ENCODE results near the gene WBP2. TPM values are rescaled to one million over a fixed set of nuclear protein-coding genes. Genes with fewer than 3 reads are reported as not detected.
A peak's percentile ranks its signal among the peaks of the same experiment; 100 is the strongest.

The WBP2 gene
- total RNA-seq, 1 experiment from 2014 or later = 72.3 TPM

DNA sequence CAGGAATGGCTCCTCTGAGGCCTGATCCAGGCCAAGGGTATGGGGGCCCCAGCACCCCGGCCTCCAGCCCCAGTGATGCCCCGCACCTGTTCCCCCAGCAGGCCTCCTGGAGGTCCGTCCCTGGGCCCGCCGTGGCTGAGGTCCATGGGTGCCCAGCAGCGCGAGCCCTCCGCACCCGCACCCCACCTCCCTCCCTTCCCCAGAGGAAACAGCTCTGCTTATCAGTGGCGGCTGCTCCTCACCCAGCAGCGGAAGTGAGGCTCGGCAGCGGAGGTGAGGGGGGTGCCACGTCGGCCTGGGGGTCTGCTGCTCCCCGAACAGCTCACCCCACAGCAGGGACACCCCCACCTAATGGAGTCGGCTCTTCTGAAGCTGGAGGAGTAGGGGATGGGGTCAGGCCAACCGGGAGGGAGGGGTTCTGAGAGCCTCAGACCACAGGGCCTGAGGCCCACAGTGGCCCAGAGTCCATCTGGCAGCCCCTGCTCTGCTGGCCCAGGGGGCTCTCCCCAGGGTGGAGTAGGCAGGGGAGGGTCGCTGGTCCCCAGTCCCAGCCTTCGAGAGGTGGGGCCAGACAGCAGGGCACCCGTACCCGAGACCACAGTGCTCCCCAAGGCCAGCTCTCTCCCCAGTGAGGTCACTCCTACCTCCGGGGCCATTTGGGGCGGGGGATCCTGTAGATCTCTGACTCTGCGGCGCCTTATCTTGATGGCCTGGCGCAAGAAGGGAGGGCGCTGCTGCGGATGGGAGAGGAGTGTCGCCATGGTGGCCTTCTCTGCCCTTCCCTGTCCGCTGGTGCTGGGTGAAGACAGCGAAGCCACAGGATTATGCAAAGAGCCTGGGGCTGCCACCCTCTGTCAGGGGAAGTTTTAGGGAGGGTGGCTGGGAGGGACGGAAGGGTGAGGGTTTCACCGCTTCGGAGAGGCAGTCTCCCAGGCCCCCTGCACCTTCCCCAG, 11.3 kb downstream of the WBP2 start, which contains the start of gene UNC13D:
TSS of gene UNC13D (minus strand) at position 828 of the 953 bp plus-strand sequence. CDS start at position 761, 67 bp downstream.
- peak in 1 of 2 experiments; percentile 25 for DNase-seq
- no peak within 1 kb of the TSS for H3K4me3 ChIP-seq (ENCODE audit: low read depth, low read length)
- no peaks in the 10 kb centered on the region for H3K27me3 Mint-ChIP-seq (ENCODE audit: insufficient read depth, unreplicated experiment)
- H3K9me3 Mint-ChIP-seq (ENCODE audit: unreplicated experiment) = no peaks in the 10 kb centered on the region
- H3K9me3 ChIP-seq = no peaks in the 10 kb centered on the region
- BruUV-seq (replicated peaks) = no TSS peak
- intact Hi-C loops (cut with micrococcal nuclease; ENCODE audit: unreplicated experiment) = no loop called here
- CTCF ChIA-PET = interaction anchor here (0.6 to 1.2 kb wide), 4 partner anchors 11 to 79 kb away, joined by 3 to 5 read pairs (median 3); partner anchors contain the start of genes GALK1 and WBP2
- peaks cover 17% of the 10 kb centered on the region for H3K36me3 Mint-ChIP-seq (ENCODE audit: insufficient read depth, unreplicated experiment)
- H3K27ac Mint-ChIP-seq (ENCODE audit: unreplicated experiment) = peak within 1 kb of the TSS; percentile 93
- no peaks in the 10 kb centered on the region for H3K27me3 ChIP-seq (replicated peaks; ENCODE audit: control insufficient read depth, insufficient read depth, low read length)
- POLR2A ChIA-PET = interaction anchor here (2.5 to 3.7 kb wide), 2 partner anchors 11 to 64 kb away, joined by 15 to 30 read pairs; partner anchors contain the start of gene WBP2
- peaks cover 41% of the 10 kb centered on the region for H3K4me1 ChIP-seq
- peaks cover 5% of the 10 kb centered on the region for H3K36me3 ChIP-seq (ENCODE audit: control insufficient read depth, insufficient read depth, low read length)
- TF ChIP-seq, protein P1, sequence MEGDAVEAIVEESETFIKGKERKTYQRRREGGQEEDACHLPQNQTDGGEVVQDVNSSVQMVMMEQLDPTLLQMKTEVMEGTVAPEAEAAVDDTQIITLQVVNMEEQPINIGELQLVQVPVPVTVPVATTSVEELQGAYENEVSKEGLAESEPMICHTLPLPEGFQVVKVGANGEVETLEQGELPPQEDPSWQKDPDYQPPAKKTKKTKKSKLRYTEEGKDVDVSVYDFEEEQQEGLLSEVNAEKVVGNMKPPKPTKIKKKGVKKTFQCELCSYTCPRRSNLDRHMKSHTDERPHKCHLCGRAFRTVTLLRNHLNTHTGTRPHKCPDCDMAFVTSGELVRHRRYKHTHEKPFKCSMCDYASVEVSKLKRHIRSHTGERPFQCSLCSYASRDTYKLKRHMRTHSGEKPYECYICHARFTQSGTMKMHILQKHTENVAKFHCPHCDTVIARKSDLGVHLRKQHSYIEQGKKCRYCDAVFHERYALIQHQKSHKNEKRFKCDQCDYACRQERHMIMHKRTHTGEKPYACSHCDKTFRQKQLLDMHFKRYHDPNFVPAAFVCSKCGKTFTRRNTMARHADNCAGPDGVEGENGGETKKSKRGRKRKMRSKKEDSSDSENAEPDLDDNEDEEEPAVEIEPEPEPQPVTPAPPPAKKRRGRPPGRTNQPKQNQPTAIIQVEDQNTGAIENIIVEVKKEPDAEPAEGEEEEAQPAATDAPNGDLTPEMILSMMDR (IDR thresholded peaks at IDR 0.05; ENCODE audit: insufficient read depth in 1 of 2, low read depth in 1 of 2, low read length in 1 of 2, severe bottlenecking in 1 of 2, unreplicated experiment in 1 of 2) = no peak
- H3K4me3 Mint-ChIP-seq (ENCODE audit: unreplicated experiment) = no peak within 1 kb of the TSS
- H3K4me1 Mint-ChIP-seq (ENCODE audit: low read depth, unreplicated experiment) = peaks cover 26% of the 10 kb centered on the region

DNA sequence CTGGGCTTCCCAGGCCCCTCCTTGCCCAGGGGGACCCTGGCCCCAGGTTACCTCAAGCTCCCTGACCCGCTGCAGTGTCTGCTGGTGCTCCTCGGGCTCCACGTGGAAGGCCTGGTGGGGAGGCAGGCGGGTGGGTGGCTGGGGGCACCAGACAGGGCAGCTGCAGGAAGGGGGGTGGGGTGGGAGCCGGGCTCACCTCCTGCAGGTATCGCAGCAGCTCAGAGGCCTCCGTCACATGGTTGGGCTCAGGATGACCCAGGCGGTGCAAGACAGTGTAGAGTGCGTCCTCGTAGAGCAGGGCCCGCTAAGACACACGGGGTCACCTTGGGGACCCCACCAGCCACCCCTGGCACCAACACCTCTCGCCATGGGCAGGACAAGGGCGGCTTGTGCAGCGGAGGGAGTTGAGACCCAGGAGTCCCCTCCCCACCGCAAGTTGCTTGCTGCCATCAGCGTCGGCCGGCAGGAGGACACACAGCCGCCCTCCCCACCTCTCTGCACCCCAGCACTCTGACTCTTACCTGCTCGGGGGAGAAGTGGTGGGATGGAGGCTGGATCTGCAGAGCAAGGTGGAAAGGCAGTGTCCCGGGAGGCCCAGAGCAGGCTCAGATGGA, 12.1 kb downstream of the WBP2 start:
- no peak overlapping the region for H3K27ac Mint-ChIP-seq (ENCODE audit: unreplicated experiment)
- no peak overlapping the region for H3K4me3 Mint-ChIP-seq (ENCODE audit: unreplicated experiment)
- H3K27me3 Mint-ChIP-seq (ENCODE audit: insufficient read depth, unreplicated experiment) = no peaks in the 10 kb centered on the region
- no TSS peak for BruUV-seq (replicated peaks)
- no peaks in the 10 kb centered on the region for H3K9me3 Mint-ChIP-seq (ENCODE audit: unreplicated experiment)
- CTCF ChIA-PET = interaction anchor here (1.1 to 1.2 kb wide), 3 partner anchors 12 to 78 kb away, joined by 3 to 5 read pairs (median 3); partner anchors contain the start of genes GALK1 and WBP2
- intact Hi-C loops (cut with micrococcal nuclease; ENCODE audit: unreplicated experiment) = no loop called here
- DNase-seq = no peak
- no peaks in the 10 kb centered on the region for H3K9me3 ChIP-seq
- TF ChIP-seq, protein P1 (IDR thresholded peaks at IDR 0.05; ENCODE audit: insufficient read depth in 1 of 2, low read depth in 1 of 2, low read length in 1 of 2, severe bottlenecking in 1 of 2, unreplicated experiment in 1 of 2) = no peak
- peaks cover 17% of the 10 kb centered on the region for H3K36me3 Mint-ChIP-seq (ENCODE audit: insufficient read depth, unreplicated experiment)
- POLR2A ChIA-PET = no interaction called here
- peaks cover 41% of the 10 kb centered on the region for H3K4me1 ChIP-seq
- peaks cover 21% of the 10 kb centered on the region for H3K4me1 Mint-ChIP-seq (ENCODE audit: low read depth, unreplicated experiment)
- no peak overlapping the region for H3K4me3 ChIP-seq (ENCODE audit: low read depth, low read length)
- H3K27me3 ChIP-seq (replicated peaks; ENCODE audit: control insufficient read depth, insufficient read depth, low read length) = no peaks in the 10 kb centered on the region
- H3K36me3 ChIP-seq (ENCODE audit: control insufficient read depth, insufficient read depth, low read length) = peaks cover under 1% of the 10 kb centered on the region

DNA sequence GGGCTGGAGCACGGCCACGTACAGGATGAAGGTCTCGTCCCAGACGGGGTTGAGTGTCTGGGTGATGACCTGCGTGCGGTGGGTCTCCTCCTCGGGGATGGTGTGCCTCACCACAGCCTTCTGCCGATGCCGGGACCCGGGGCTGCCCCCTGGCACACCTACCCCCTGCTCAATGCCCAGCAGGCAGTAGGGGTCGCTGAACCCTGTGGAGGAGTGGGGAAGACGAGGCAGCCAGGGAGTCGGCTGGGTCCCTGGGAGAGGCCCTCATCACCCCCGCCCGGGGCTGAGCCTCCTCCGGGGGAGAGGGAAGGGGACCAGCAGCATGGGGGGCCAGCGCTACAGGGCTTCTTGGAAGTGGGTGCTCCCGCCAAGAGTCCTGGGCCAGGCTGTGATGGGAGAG, 12.7 kb downstream of the WBP2 start:
- intact Hi-C loops (cut with micrococcal nuclease; ENCODE audit: unreplicated experiment) = no loop called here
- peak overlapping the region; percentile 36 for H3K27ac Mint-ChIP-seq (ENCODE audit: unreplicated experiment)
- no peak for DNase-seq
- H3K27me3 ChIP-seq (replicated peaks; ENCODE audit: control insufficient read depth, insufficient read depth, low read length) = no peaks in the 10 kb centered on the region
- no peaks in the 10 kb centered on the region for H3K27me3 Mint-ChIP-seq (ENCODE audit: insufficient read depth, unreplicated experiment)
- no peak overlapping the region for H3K4me3 ChIP-seq (ENCODE audit: low read depth, low read length)
- peaks cover 38% of the 10 kb centered on the region for H3K4me1 ChIP-seq
- H3K9me3 ChIP-seq = no peaks in the 10 kb centered on the region
- H3K36me3 ChIP-seq (ENCODE audit: control insufficient read depth, insufficient read depth, low read length) = no peaks in the 10 kb centered on the region; the same call in 1 of the 2 replicates
- H3K9me3 Mint-ChIP-seq (ENCODE audit: unreplicated experiment) = no peaks in the 10 kb centered on the region
- peaks cover 14% of the 10 kb centered on the region for H3K4me1 Mint-ChIP-seq (ENCODE audit: low read depth, unreplicated experiment)
- no TSS peak for BruUV-seq (replicated peaks)
- POLR2A ChIA-PET = no interaction called here
- H3K36me3 Mint-ChIP-seq (ENCODE audit: insufficient read depth, unreplicated experiment) = peaks cover 16% of the 10 kb centered on the region
- H3K4me3 Mint-ChIP-seq (ENCODE audit: unreplicated experiment) = no peak overlapping the region
- TF ChIP-seq, protein P1 (IDR thresholded peaks at IDR 0.05; ENCODE audit: insufficient read depth in 1 of 2, low read depth in 1 of 2, low read length in 1 of 2, severe bottlenecking in 1 of 2, unreplicated experiment in 1 of 2) = no peak
- CTCF ChIA-PET = interaction anchor here (1.2 kb wide), 1 partner anchor 78 kb away, joined by 3 read pairs; the partner anchor contains the start of gene GALK1

All from Caco-2 (cell line).